Right lobe of liver (tissue), 6 donors: ENCODE results near the gene MTMR11. TPM values are rescaled to one million over a fixed set of nuclear protein-coding genes. Genes with fewer than 3 reads are reported as not detected.

Experiments used
- ATAC-seq, 4 donors: fragments of 200-7000 bp; cut with Tn5 transposase; one replicate each; pipeline ENCODE4 v1.9.1; 2020; ENCODE audit warnings: mild to moderate bottlenecking in 4 of 4, moderate library complexity in 4 of 4
- DNase-seq, 3 donors: peaks; one replicate each; pipeline ENCODE4 v3.0.0-alpha.2; 2020
- H3K27ac ChIP-seq, 3 donors: fragments of 200-600 bp; one replicate each; pipeline ENCODE4 v1.8.0; 2022
- H3K27me3 ChIP-seq, 2 donors: fragments of 200-600 bp; one replicate each; pipeline ENCODE4 v1.8.0; 2022
- H3K36me3 ChIP-seq, 4 donors: fragments of 200-600 bp; sonication (generic) in 1 of 4; one replicate each; pipeline versions ENCODE4 v1.5.1 to v1.8.0; 2017 to 2022; ENCODE audit warnings: control low read depth in 1 of 4
- H3K4me1 ChIP-seq, 4 donors: fragments of 200-600 bp; sonication (generic) in 1 of 4; one replicate each; pipeline versions ENCODE4 v1.5.1 to v1.8.0; 2017 to 2022; ENCODE audit warnings: control low read depth in 1 of 4
- H3K4me3 ChIP-seq, 3 donors: fragments of 200-600 bp; one replicate each; pipeline ENCODE4 v1.8.0; 2022
- H3K9me3 ChIP-seq, 4 donors: fragments of 200-600 bp; sonication (generic) in 1 of 4; one replicate each; pipeline versions ENCODE4 v1.5.1 to v1.8.0; 2017 to 2022; ENCODE audit warnings: control low read depth in 1 of 4
- CTCF ChIP-seq, 4 donors: fragments of 200-600 bp in 3 of 4; fragments of 450-650 bp in 1 of 4; IDR thresholded peaks; one replicate each; pipeline versions ENCODE4 v1.5.1 to v1.8.0; 2016 to 2022; ENCODE audit warnings: antibody characterized with exemption in 4 of 4, mild to moderate bottlenecking in 2 of 4
- POLR2A ChIP-seq: fragments of 450-650 bp; IDR thresholded peaks from one replicate; pipeline ENCODE4 v1.6.1; 2017; ENCODE audit warnings: antibody characterized with exemption, mild to moderate bottlenecking
- WGBS: methylation state at CpG from one replicate; pipeline ENCODE4 v1.1.6; 2018; ENCODE audit warnings: low coverage, low lambda C conversion rate; ENCODE audit not compliant: insufficient coverage; ENCODE audit errors: missing lambda C conversion rate; 5-methylcytosine and 5-hydroxymethylcytosine counted together
- intact Hi-C, 2 donors: fragments of 100-400 bp; cut with DNase I; formaldehyde crosslinking; loops; one replicate each; pipeline versions ENCODE4 v1.11.2 to v1.14.1; 2022
- total RNA-seq, 6 experiments: library from RNA; depleted of rRNA in 2 of 6; stranded (reverse); fragments of >200 nt in 2 of 6; fragmentation: NEBNext Ultra II Directional in 3 of 6; extraction: Animal tissue kit (Norgen Biotek cat#: 25700) in 3 of 6; gene quantifications; one replicate each; pipeline versions ENCODE4 v1.1.0 to v1.2.4, GENCODE V29; 2016 to 2023
- donor health status: DM: no; HTN: yes; CAD: no.
- donor health status: DM: no; HTN: no; CAD: no.
- donor health status: DM: no; HTN: no; CAD: no.
- donor health status: DM: no; HTN: yes; CAD: no.
- donor health status: DM: no; HTN: yes; CAD: no.

Gene MTMR11
- total RNA-seq, 6 experiments from 2014 or later: 0.97 to 7.1 (median 3.6) TPM

DNA sequence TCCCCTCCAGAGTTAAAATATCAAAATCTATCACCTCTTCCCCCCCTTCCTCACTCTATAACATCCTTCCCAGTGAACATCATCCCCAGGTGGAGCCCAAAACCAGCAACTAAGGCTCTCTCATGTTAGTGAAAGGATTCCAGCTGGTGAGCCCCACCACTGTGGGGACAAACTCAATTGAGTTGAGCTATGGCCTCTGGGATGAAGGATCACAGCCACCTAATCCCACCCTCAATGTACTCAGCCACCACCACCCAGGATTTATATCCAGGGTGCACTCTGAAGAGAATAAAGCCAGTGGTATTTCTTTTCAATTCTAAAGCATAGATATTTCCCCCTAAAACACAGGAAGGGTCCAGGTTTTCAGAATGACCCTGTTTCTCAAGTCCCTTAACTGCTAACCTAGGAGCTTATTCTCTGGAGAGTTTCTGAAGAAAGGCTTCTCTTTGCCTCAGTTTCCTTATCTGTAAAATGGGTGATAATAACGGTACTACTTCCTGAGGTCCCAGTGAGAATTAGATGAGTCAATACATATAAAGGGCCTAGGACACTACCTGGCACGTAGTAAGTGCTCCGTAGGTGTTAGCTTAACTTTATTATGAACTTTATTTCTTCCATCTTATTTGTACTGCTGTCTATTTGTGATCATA is 53.0 kb downstream of the MTMR11 start:
- intact Hi-C loops: no loop called here
- Histone ChIP-seq H3K36me3 (no peaks in the 10 kb centered on the region), H3K27me3 (no peaks in the 10 kb centered on the region), H3K4me3 (peak overlapping the region in 1 of 3 donors; percentile 69), H3K9me3 (no peaks in the 10 kb centered on the region), H3K27ac (no peak overlapping the region), H3K4me1 (peaks cover 0 to 17% (median 7%) of the 10 kb centered on the region in 4 donors)
- DNase-seq (no peak), ATAC-seq (no peak)
- 40% methylated on average over 1 of the region's 3 CpGs for WGBS
- TF ChIP-seq POLR2A (no peak), CTCF (IDR thresholded peaks at IDR 0.05) (no peak)

GRCh38 chr1:149881876-149882275 is 54.8 kb downstream of the MTMR11 start:
- DNase-seq: no peak
- H3K9me3 ChIP-seq: no peaks in the 10 kb centered on the region
- WGBS: 25% methylated on average over 1 of the region's 1 CpG
- ATAC-seq: no peak
- H3K4me3 ChIP-seq: no peak overlapping the region
- intact Hi-C loops: no loop called here
- H3K36me3 ChIP-seq: no peaks in the 10 kb centered on the region
- TF ChIP-seq POLR2A (no peak), CTCF (IDR thresholded peaks at IDR 0.05) (no peak)
- H3K27me3 ChIP-seq: no peaks in the 10 kb centered on the region
- peaks cover 0 to 17% (median 7%) of the 10 kb centered on the region in 4 donors for H3K4me1 ChIP-seq
- H3K27ac ChIP-seq: no peak overlapping the region

DNA sequence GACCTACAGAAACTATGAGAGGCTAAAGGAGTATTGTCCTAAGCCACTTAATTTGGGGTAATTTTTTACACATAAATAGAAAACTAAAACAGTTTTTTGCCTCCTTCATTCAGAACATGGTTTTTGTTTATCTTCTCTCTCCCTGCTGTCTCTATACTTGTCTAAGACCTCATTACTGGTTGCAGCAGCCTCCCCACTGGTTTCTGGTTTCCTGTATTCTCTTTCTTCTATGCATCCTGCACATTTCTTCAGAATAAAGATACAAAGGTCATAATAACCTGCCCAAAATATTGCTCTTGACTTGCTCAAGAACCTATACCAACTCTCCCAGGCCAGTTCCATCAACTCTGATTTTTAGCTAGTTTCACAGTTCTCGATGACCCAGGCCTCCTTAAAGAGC is 57.1 kb downstream of the MTMR11 start:
- Histone ChIP-seq H3K4me3 (no peak overlapping the region), H3K27ac (no peak overlapping the region), H3K36me3 (no peaks in the 10 kb centered on the region), H3K9me3 (no peaks in the 10 kb centered on the region), H3K4me1 (peaks cover 0 to 10% (median 4%) of the 10 kb centered on the region in 4 donors), H3K27me3 (no peaks in the 10 kb centered on the region)
- TF ChIP-seq POLR2A (no peak), CTCF (IDR thresholded peaks at IDR 0.05) (no peak)
- ATAC-seq (no peak), DNase-seq (no peak)
- intact Hi-C loops: no loop called here
- WGBS: 78% methylated on average over 1 of the region's 1 CpG

Other genes starting within 250 kb of the MTMR11 start
- 10 to 100 TPM in 1 of 6 experiments, 1 to 10 TPM in 5; 1.3 to 15.9 (median 3.6) TPM for gene FCGR1A, start 154.2 kb downstream of the MTMR11 start, total RNA-seq
- gene BOLA1, start 37.3 kb downstream of the MTMR11 start, total RNA-seq: 10 to 100 TPM in 3 of 6 experiments, 1 to 10 TPM in 3; 8.4 to 23.7 (median 9.5) TPM
- under 1 TPM; 0.12 to 0.50 (median 0.25) TPM for gene SV2A, start 19.0 kb downstream of the MTMR11 start, total RNA-seq
- gene SF3B4, start 9.1 kb downstream of the MTMR11 start, total RNA-seq: 10 to 100 TPM in 5 of 6 experiments, 1 to 10 TPM in 1; 8.2 to 18.5 (median 12.2) TPM
- gene OTUD7B, start 73.8 kb upstream of the MTMR11 start, total RNA-seq: 10 to 100 TPM in 5 of 6 experiments, 1 to 10 TPM in 1; 9.1 to 22.3 (median 16.8) TPM
- 10 to 100 TPM; 12.5 to 18.2 (median 14.7) TPM for gene VPS45, start 130.9 kb upstream of the MTMR11 start, total RNA-seq
- 10 to 100 TPM in 1 of 6 experiments, 1 to 10 TPM in 5; 3.4 to 11.7 (median 5.3) TPM for gene PLEKHO1, start 213.0 kb upstream of the MTMR11 start, total RNA-seq